Suprapubic skin (tissue), 4 donors: ENCODE data around the gene GDPD5.

Experiments
- CTCF ChIP-seq, 2 donors: fragments of 200-600 bp in 1 of 2; fragments of 450-650 bp in 1 of 2; sonication (generic) in 1 of 2; IDR thresholded peaks; one replicate each; pipeline ENCODE4 v1.5.1; 2016 to 2019; ENCODE audit warnings: antibody characterized with exemption in 2 of 2, mild to moderate bottlenecking in 1 of 2, moderate library complexity in 1 of 2
- POLR2A ChIP-seq, 2 donors: fragments of 450-650 bp; IDR thresholded peaks; one replicate each; pipeline ENCODE4 v1.6.1; 2017; ENCODE audit warnings: antibody characterized with exemption in 2 of 2, mild to moderate bottlenecking in 2 of 2, moderate library complexity in 2 of 2
- POLR2AphosphoS5 ChIP-seq, 3 donors: sonication (generic); formaldehyde crosslinking; IDR thresholded peaks; one replicate each; pipeline ENCODE4 v1.6.1; 2017; ENCODE audit warnings: antibody characterized with exemption in 3 of 3

DNA sequence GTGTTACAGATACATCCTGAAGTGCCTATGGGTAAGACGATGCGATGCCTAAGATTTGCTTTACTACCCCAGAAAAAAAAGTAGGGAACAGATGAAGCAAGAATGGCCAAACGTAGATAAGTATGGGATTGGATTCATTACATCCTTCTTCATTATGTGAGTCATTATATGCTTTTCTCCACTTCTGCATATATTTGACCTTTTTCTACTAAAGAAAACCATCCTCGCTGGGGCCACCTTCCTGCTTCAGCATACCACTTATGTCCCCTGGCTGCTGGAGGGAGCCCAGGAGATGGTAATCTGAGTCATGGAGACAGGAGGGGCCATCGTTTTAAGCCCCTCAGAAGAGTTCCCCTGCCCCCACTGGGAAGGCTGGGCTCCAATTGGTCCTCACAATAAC is 78.3 kb downstream of the GDPD5 start:
- TF ChIP-seq POLR2AphosphoS5 (IDR thresholded peaks at IDR 0.05) (no peak), CTCF (IDR thresholded peaks at IDR 0.05) (no peak), POLR2A (IDR thresholded peaks at IDR 0.05) (no peak)
